Activated T-cell treated with anti-CD3 and anti-CD28 coated beads, Interleukin-2, amount 50 U/mL, for 24 hours (primary cell): ENCODE measurements around the gene DRAXIN.

ENCODE experiments used
- DNase-seq: peaks from one replicate; pipeline ENCODE4 v3.0.0-alpha.2; 2020
- H3K27ac Mint-ChIP-seq: 2 replicates; pipeline ENCODE4 v1.8.0; 2020; ENCODE audit warnings: mild to moderate bottlenecking, mixed read lengths
- H3K27me3 Mint-ChIP-seq: 2 replicates; pipeline ENCODE4 v1.8.0; 2020; ENCODE audit warnings: mixed read lengths
- H3K36me3 Mint-ChIP-seq: 2 replicates; pipeline ENCODE4 v1.8.0; 2020; ENCODE audit warnings: low read depth, mixed read lengths
- H3K4me1 Mint-ChIP-seq: 2 replicates; pipeline ENCODE4 v1.8.0; 2020; ENCODE audit warnings: low read depth, mixed read lengths
- H3K4me3 Mint-ChIP-seq: 2 replicates; pipeline ENCODE4 v1.8.0; 2020; ENCODE audit warnings: mild to moderate bottlenecking, moderate library complexity, mixed read lengths
- H3K9me3 Mint-ChIP-seq: 2 replicates; pipeline ENCODE4 v1.8.0; 2020; ENCODE audit warnings: mixed read lengths

DRAXIN gene

GRCh38 chr1:11759791-11760190 lies 68.3 kb downstream of the DRAXIN start:
- H3K4me3 Mint-ChIP-seq = no peak overlapping the region
- H3K27me3 Mint-ChIP-seq = peaks cover 30% of the 10 kb centered on the region
- H3K36me3 Mint-ChIP-seq = no peaks in the 10 kb centered on the region
- no peak for DNase-seq
- no peaks in the 10 kb centered on the region for H3K9me3 Mint-ChIP-seq
- peaks cover 6% of the 10 kb centered on the region for H3K4me1 Mint-ChIP-seq
- H3K27ac Mint-ChIP-seq = no peak overlapping the region

GRCh38 chr1:11761285-11761684 lies 69.8 kb downstream of the DRAXIN start:
- no peak overlapping the region for H3K4me3 Mint-ChIP-seq
- peaks cover 6% of the 10 kb centered on the region for H3K4me1 Mint-ChIP-seq
- H3K27me3 Mint-ChIP-seq = peaks cover 30% of the 10 kb centered on the region
- H3K36me3 Mint-ChIP-seq = no peaks in the 10 kb centered on the region
- H3K9me3 Mint-ChIP-seq = no peaks in the 10 kb centered on the region
- DNase-seq = no peak
- no peak overlapping the region for H3K27ac Mint-ChIP-seq

GRCh38 chr1:11761988-11762406 lies 70.5 kb downstream of the DRAXIN start, which contains the start of gene C1orf167:
Gene C1orf167 (plus strand): TSS chr1:11762193. CDS start chr1:11764401, 2,208 bp downstream.
- DNase-seq = peak; percentile 62

GRCh38 chr1:11764115-11764514 lies 72.6 kb downstream of the DRAXIN start:
- no peaks in the 10 kb centered on the region for H3K36me3 Mint-ChIP-seq
- H3K9me3 Mint-ChIP-seq = no peaks in the 10 kb centered on the region
- no peak overlapping the region for H3K4me3 Mint-ChIP-seq
- peaks cover 6% of the 10 kb centered on the region for H3K4me1 Mint-ChIP-seq
- no peak for DNase-seq
- H3K27ac Mint-ChIP-seq = no peak overlapping the region
- peaks cover 30% of the 10 kb centered on the region for H3K27me3 Mint-ChIP-seq

More at GRCh38 chr1:11761988-11762406, 70.5 kb downstream of the DRAXIN start, which contains the start of gene C1orf167:
- H3K27me3 Mint-ChIP-seq = peaks cover 30% of the 10 kb centered on the region
- H3K9me3 Mint-ChIP-seq = no peaks in the 10 kb centered on the region
- H3K4me3 Mint-ChIP-seq = no peak within 1 kb of the TSS
- peaks cover 6% of the 10 kb centered on the region for H3K4me1 Mint-ChIP-seq
- no peak within 1 kb of the TSS for H3K27ac Mint-ChIP-seq
- H3K36me3 Mint-ChIP-seq = no peaks in the 10 kb centered on the region

- no peak overlapping the region for H3K27ac Mint-ChIP-seq
- H3K36me3 Mint-ChIP-seq = no peaks in the 10 kb centered on the region
- peaks cover 6% of the 10 kb centered on the region for H3K4me1 Mint-ChIP-seq
- H3K4me3 Mint-ChIP-seq = no peak overlapping the region
- H3K9me3 Mint-ChIP-seq = no peaks in the 10 kb centered on the region
- DNase-seq = no peak
- peaks cover 30% of the 10 kb centered on the region for H3K27me3 Mint-ChIP-seq
These were observed 73.0 kb downstream of the DRAXIN start for GRCh38 chr1:11764519-11764918.

GRCh38 chr1:11765661-11766428 lies 74.3 kb downstream of the DRAXIN start:
- Mint-ChIP-seq H3K27ac (no peak overlapping the region), H3K9me3 (no peaks in the 10 kb centered on the region), H3K27me3 (peaks cover 30% of the 10 kb centered on the region), H3K4me3 (no peak overlapping the region), H3K36me3 (no peaks in the 10 kb centered on the region), H3K4me1 (peaks cover 6% of the 10 kb centered on the region)
- no peak for DNase-seq

GRCh38 chr1:11766429-11766776 lies 74.9 kb downstream of the DRAXIN start:
- DNase-seq = no peak
- peaks cover 25% of the 10 kb centered on the region for H3K27me3 Mint-ChIP-seq
- no peaks in the 10 kb centered on the region for H3K9me3 Mint-ChIP-seq
- H3K27ac Mint-ChIP-seq = no peak overlapping the region
- no peak overlapping the region for H3K4me3 Mint-ChIP-seq
- H3K4me1 Mint-ChIP-seq = peaks cover 5% of the 10 kb centered on the region
- no peaks in the 10 kb centered on the region for H3K36me3 Mint-ChIP-seq

- H3K4me1 Mint-ChIP-seq = no peaks in the 10 kb centered on the region
- no peak overlapping the region for H3K27ac Mint-ChIP-seq
- no peaks in the 10 kb centered on the region for H3K9me3 Mint-ChIP-seq
- no peak overlapping the region for H3K4me3 Mint-ChIP-seq
- DNase-seq = no peak
- H3K36me3 Mint-ChIP-seq = no peaks in the 10 kb centered on the region
- peaks cover 8% of the 10 kb centered on the region for H3K27me3 Mint-ChIP-seq
These were observed 76.6 kb downstream of the DRAXIN start for GRCh38 chr1:11767922-11768704.

GRCh38 chr1:11768821-11769220 lies 77.3 kb downstream of the DRAXIN start:
- H3K9me3 Mint-ChIP-seq = no peaks in the 10 kb centered on the region
- DNase-seq = no peak
- H3K27ac Mint-ChIP-seq = no peak overlapping the region
- H3K27me3 Mint-ChIP-seq = peaks cover 2% of the 10 kb centered on the region
- H3K4me1 Mint-ChIP-seq = no peaks in the 10 kb centered on the region
- H3K4me3 Mint-ChIP-seq = no peak overlapping the region
- no peaks in the 10 kb centered on the region for H3K36me3 Mint-ChIP-seq

GRCh38 chr1:11769274-11769673 lies 77.8 kb downstream of the DRAXIN start:
- Mint-ChIP-seq H3K27me3 (no peaks in the 10 kb centered on the region), H3K4me1 (no peaks in the 10 kb centered on the region), H3K36me3 (no peaks in the 10 kb centered on the region), H3K9me3 (no peaks in the 10 kb centered on the region), H3K27ac (no peak overlapping the region), H3K4me3 (no peak overlapping the region)
- DNase-seq = no peak

- Mint-ChIP-seq H3K36me3 (no peaks in the 10 kb centered on the region), H3K27ac (no peak overlapping the region), H3K9me3 (no peaks in the 10 kb centered on the region), H3K4me1 (no peaks in the 10 kb centered on the region), H3K27me3 (no peaks in the 10 kb centered on the region), H3K4me3 (no peak overlapping the region)
- no peak for DNase-seq
These were observed 78.5 kb downstream of the DRAXIN start for GRCh38 chr1:11770011-11770410.

GRCh38 chr1:11771481-11772043 lies 80.1 kb downstream of the DRAXIN start:
- no peak overlapping the region for H3K4me3 Mint-ChIP-seq
- no peak overlapping the region for H3K27ac Mint-ChIP-seq
- H3K4me1 Mint-ChIP-seq = no peaks in the 10 kb centered on the region
- DNase-seq = no peak
- H3K27me3 Mint-ChIP-seq = no peaks in the 10 kb centered on the region
- H3K9me3 Mint-ChIP-seq = no peaks in the 10 kb centered on the region
- H3K36me3 Mint-ChIP-seq = no peaks in the 10 kb centered on the region

GRCh38 chr1:11772458-11772857 lies 80.9 kb downstream of the DRAXIN start:
- no peak for DNase-seq
- Mint-ChIP-seq H3K9me3 (no peaks in the 10 kb centered on the region), H3K27ac (no peak overlapping the region), H3K27me3 (no peaks in the 10 kb centered on the region), H3K4me1 (no peaks in the 10 kb centered on the region), H3K36me3 (no peaks in the 10 kb centered on the region), H3K4me3 (no peak overlapping the region)

- Mint-ChIP-seq H3K9me3 (no peaks in the 10 kb centered on the region), H3K4me3 (no peak overlapping the region), H3K4me1 (no peaks in the 10 kb centered on the region), H3K27me3 (no peaks in the 10 kb centered on the region), H3K36me3 (no peaks in the 10 kb centered on the region), H3K27ac (no peak overlapping the region)
- no peak for DNase-seq
These were observed 83.2 kb downstream of the DRAXIN start for GRCh38 chr1:11774753-11775152.
